ENCODE measurements around the gene ARHGAP28. TPM values are rescaled to one million over a fixed set of nuclear protein-coding genes. Genes with fewer than 3 reads are reported as not detected.
A peak's percentile ranks its signal among the peaks of the same experiment; 100 is the strongest.

ARHGAP28 gene
- total RNA-seq, 1 donor from 2014 or later = 9.7 TPM

GRCh38 chr18:6851480-6851879 is 122.0 kb downstream of the ARHGAP28 start:
- intact Hi-C loops (cut with DNase I) = no loop called here
- DNase-seq (ENCODE audit: low spot score) = no peak
- no peak for ATAC-seq

GRCh38 chr18:6854811-6855210 is 125.3 kb downstream of the ARHGAP28 start:
- no peak for DNase-seq (ENCODE audit: low spot score)
- ATAC-seq = no peak
- intact Hi-C loops (cut with DNase I) = no loop called here

GRCh38 chr18:6855767-6856166 is 126.3 kb downstream of the ARHGAP28 start:
- ATAC-seq (no peak), DNase-seq (ENCODE audit: low spot score) (no peak)
- intact Hi-C loops (cut with DNase I) = no loop called here

GRCh38 chr18:6857300-6857699 is 127.8 kb downstream of the ARHGAP28 start:
- DNase-seq (ENCODE audit: low spot score) = no peak
- no peak for ATAC-seq
- intact Hi-C loops (cut with DNase I) = no loop called here

- intact Hi-C loops (cut with DNase I) = no loop called here
Measured at GRCh38 chr18:6859676-6860422, 130.3 kb downstream of the ARHGAP28 start.

GRCh38 chr18:6860804-6861448 is 131.4 kb downstream of the ARHGAP28 start:
- ATAC-seq (no peak), DNase-seq (ENCODE audit: low spot score) (no peak)
- intact Hi-C loops (cut with DNase I) = no loop called here

More at GRCh38 chr18:6859676-6860422, 130.3 kb downstream of the ARHGAP28 start:
- DNase-seq (ENCODE audit: low spot score) (no peak), ATAC-seq (no peak)

GRCh38 chr18:6865251-6865650 is 135.7 kb downstream of the ARHGAP28 start:
- DNase-seq (ENCODE audit: low spot score) = no peak
- no peak for ATAC-seq
- intact Hi-C loops (cut with DNase I) = no loop called here

GRCh38 chr18:6866552-6867085 is 137.1 kb downstream of the ARHGAP28 start:
- intact Hi-C loops (cut with DNase I) = no loop called here
- no peak for ATAC-seq
- no peak for DNase-seq (ENCODE audit: low spot score)

GRCh38 chr18:6868033-6868432 is 138.5 kb downstream of the ARHGAP28 start:
- DNase-seq (ENCODE audit: low spot score) (no peak), ATAC-seq (no peak)
- intact Hi-C loops (cut with DNase I) = no loop called here

- ATAC-seq = no peak
- intact Hi-C loops (cut with DNase I) = no loop called here
- DNase-seq (ENCODE audit: low spot score) = no peak
Measured at GRCh38 chr18:6871566-6871965, 142.1 kb downstream of the ARHGAP28 start.

GRCh38 chr18:6873040-6873751 is 143.7 kb downstream of the ARHGAP28 start:
- ATAC-seq (no peak), DNase-seq (ENCODE audit: low spot score) (no peak)
- intact Hi-C loops (cut with DNase I) = no loop called here

GRCh38 chr18:6874315-6874714 is 144.8 kb downstream of the ARHGAP28 start:
- ATAC-seq = no peak
- intact Hi-C loops (cut with DNase I) = no loop called here
- no peak for DNase-seq (ENCODE audit: low spot score)

GRCh38 chr18:6875749-6876148 is 146.2 kb downstream of the ARHGAP28 start:
- DNase-seq (ENCODE audit: low spot score) (no peak), ATAC-seq (no peak)
- intact Hi-C loops (cut with DNase I) = no loop called here

GRCh38 chr18:6876641-6877041 is 147.1 kb downstream of the ARHGAP28 start:
- intact Hi-C loops (cut with DNase I) = no loop called here
- DNase-seq (ENCODE audit: low spot score) (no peak), ATAC-seq (peak; percentile 54)

- ATAC-seq (no peak), DNase-seq (ENCODE audit: low spot score) (no peak)
- intact Hi-C loops (cut with DNase I) = no loop called here
Measured at GRCh38 chr18:6877288-6877687, 147.8 kb downstream of the ARHGAP28 start.

- peak; percentile 77 for ATAC-seq
- no peak for DNase-seq (ENCODE audit: low spot score)
Measured at GRCh38 chr18:6878556-6879297, 149.2 kb downstream of the ARHGAP28 start.

GRCh38 chr18:6879508-6880195 is 150.1 kb downstream of the ARHGAP28 start:
- intact Hi-C loops (cut with DNase I) = loop anchor here (10.0 kb wide), 1 partner anchor 1005 kb away; no protein-coding TSS in a partner anchor

More at GRCh38 chr18:6878556-6879297, 149.2 kb downstream of the ARHGAP28 start:
- intact Hi-C loops (cut with DNase I) = no loop called here

GRCh38 chr18:6881034-6881820 is 151.7 kb downstream of the ARHGAP28 start:
- DNase-seq (ENCODE audit: low spot score) = no peak
- peak; percentile 83 for ATAC-seq
- intact Hi-C loops (cut with DNase I) = loop anchor here (10.0 kb wide), 1 partner anchor 1006 kb away; no protein-coding TSS in a partner anchor

More at GRCh38 chr18:6879508-6880195, 150.1 kb downstream of the ARHGAP28 start:
- ATAC-seq (no peak), DNase-seq (ENCODE audit: low spot score) (no peak)

All from sciatic nerve (tissue), 2 donors.